ENCODE results near the gene RNF217.
"Not testable (repeated sequence)": the region's sequence is repeated elsewhere in the genome, so short reads cannot be mapped to it uniquely, and the experiment has no call there.

The RNF217 gene, protein sequence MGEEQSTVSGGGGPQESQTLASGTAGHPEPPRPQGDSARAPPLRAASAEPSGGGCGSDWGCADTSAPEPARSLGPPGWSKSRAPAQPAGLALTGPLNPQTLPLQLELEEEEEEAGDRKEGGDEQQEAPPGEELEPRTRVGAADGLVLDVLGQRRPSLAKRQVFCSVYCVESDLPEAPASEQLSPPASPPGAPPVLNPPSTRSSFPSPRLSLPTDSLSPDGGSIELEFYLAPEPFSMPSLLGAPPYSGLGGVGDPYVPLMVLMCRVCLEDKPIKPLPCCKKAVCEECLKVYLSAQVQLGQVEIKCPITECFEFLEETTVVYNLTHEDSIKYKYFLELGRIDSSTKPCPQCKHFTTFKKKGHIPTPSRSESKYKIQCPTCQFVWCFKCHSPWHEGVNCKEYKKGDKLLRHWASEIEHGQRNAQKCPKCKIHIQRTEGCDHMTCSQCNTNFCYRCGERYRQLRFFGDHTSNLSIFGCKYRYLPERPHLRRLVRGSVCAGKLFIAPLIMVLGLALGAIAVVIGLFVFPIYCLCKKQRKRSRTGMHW

DNA sequence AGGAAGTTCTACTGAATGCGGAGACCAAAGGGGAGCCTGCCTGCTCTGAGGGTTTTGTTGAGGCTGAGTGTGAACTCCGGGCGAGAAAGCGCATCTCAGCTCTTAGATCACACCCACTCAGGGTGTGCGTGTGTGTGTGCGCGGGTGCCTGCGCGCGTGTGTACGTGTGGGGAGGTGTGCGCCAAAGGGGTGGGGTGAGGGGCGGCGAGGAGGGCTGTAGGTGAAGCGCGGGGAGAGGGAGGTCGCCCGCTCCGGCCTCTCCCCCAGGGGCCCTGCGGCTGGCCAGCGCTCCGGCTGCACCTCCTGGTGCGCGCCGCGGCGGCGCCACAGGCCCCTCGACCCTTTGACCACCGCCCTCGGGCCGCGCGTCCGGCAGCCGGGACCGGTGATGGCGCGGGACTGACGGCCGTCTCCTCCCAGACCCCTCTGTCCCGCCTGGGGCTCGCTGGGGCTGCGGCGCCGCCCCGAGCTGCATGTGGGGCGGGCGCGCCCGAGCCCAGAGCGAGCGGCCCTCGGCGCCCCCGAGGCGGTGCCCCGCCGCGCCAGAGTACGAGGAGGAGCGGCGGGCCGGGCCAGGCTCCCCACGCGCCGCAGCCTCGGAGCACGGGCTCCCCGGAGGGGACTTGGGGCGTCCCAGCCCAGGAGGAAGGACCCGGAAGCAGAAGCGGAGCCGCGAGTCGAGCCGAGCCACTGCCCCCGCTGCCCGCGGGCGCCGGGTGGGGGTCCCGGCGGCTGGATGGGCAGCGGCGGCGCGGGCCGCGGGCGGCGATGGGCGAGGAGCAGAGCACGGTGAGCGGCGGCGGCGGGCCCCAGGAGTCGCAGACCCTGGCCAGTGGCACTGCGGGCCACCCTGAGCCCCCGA, at the start of gene RNF217:
TSS of gene RNF217 (plus strand) at position 661 of the 862 bp plus-strand sequence. CDS start at position 769, 108 bp downstream.
- no peak for DNase-seq (ENCODE audit: low spot score)

DNA sequence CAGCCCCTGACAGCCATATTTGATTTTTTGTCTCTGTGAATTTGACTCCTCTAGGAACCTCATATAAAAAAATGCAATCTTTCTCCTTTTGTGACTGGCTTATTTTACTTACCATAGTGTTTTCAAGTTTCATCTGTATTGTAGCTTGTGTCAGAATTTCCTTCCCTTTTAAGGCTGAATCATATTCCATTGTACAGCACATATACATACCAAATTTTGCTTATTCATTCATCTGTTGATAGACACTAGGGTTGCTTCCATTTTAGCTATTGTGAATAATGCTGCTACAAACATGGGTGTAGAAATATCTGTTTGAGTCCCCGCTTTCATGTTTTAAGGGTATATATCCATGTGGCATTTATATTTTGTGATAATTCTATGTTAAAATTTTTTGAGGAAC, 49.2 kb upstream of the RNF217 start:
- DNase-seq (ENCODE audit: low spot score): no peak

- no peak for DNase-seq (ENCODE audit: low spot score)
These were observed 44.5 kb upstream of the RNF217 start for GRCh38 chr6:124917769-124918168.

GRCh38 chr6:124919703-124920102, 42.5 kb upstream of the RNF217 start:
- DNase-seq (ENCODE audit: low spot score): not testable (repeated sequence)

- DNase-seq (ENCODE audit: low spot score): no peak
These were observed 37.9 kb upstream of the RNF217 start for GRCh38 chr6:124924333-124924759.

GRCh38 chr6:124926435-124926834, 35.8 kb upstream of the RNF217 start:
- no peak for DNase-seq (ENCODE audit: low spot score)

DNA sequence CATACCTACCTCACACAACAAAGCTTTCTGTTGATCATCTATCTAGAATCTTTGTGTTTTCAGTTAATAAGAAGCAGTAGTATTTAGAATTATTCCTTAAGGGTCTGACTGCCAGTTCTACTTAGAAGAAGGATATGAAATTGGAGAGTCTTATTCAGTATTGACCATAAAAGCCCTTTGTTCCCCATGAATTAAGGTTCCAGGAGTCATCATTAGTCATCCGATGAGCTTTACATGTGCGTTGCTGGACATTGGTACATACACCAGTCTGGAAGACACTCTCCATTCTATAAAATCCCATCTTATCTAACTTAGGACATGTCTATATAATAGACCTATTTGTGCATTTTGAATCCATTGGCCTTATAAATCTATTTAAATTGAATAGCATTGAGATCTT, 34.4 kb upstream of the RNF217 start:
- DNase-seq (ENCODE audit: low spot score): no peak

- DNase-seq (ENCODE audit: low spot score): no peak
These were observed 33.4 kb upstream of the RNF217 start for GRCh38 chr6:124928851-124929250.

- no peak for DNase-seq (ENCODE audit: low spot score)
These were observed 24.6 kb upstream of the RNF217 start for GRCh38 chr6:124937645-124938044.

DNA sequence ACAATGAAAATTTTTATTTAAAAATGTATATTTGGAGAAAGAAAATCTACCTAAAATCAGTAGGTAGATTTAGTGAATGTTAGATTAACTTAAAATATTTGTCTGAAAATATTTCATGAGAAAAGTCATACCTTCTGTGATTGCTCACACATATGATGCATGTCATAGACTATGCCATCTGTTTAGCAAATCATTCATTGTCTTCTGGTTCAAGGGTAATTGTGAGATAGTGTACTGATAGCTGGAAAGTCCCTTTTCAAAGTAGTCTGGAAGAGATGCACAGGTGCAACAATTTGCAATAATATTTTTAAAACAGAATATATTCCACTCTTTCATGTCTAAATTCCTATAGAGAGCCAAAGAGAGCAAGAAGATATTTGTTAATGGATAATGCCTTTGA, 21.0 kb upstream of the RNF217 start:
- no peak for DNase-seq (ENCODE audit: low spot score)

DNA sequence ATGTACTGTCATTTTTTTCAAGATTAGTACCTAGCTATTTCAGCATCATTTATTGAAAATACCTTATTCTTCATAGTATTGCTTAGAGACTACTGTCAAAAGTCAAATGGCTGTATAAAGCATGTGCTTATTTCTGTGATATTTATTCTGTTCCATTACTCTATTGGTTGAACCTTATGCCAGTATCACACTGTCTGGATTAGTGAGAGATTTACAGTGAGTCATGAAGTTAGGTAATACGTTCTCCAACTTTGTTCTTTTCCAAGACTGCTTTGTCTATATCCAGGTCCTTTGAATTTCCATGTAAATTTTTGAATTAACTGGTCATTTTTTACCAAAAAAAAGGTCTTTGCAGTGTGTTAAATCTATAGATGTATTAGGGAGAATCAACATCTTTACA, 18.6 kb upstream of the RNF217 start:
- DNase-seq (ENCODE audit: low spot score): no peak

- no peak for DNase-seq (ENCODE audit: low spot score)
These were observed 14.2 kb upstream of the RNF217 start for GRCh38 chr6:124947971-124948451.

DNA sequence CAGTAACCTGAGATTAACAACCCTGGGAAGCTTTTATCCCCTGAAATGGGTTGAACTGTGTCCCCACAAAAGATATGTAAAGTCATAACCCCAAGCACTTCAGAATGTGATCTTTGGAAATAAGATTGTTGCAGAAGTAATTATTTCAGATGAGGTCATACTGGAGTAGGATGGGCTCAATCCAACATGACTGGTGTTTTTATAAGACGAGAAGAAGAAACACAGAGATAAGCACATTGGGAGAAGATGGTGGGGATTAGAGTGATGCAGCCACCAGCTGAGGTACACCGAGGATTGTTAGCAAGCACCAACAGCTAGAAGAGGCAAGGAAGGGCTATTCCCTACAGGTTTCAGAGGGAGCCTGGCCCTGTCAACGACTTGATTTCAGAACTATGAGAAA, 12.5 kb upstream of the RNF217 start:
- DNase-seq (ENCODE audit: low spot score): no peak

- no peak for DNase-seq (ENCODE audit: low spot score)
These were observed 8.4 kb upstream of the RNF217 start for GRCh38 chr6:124953808-124954207.

DNA sequence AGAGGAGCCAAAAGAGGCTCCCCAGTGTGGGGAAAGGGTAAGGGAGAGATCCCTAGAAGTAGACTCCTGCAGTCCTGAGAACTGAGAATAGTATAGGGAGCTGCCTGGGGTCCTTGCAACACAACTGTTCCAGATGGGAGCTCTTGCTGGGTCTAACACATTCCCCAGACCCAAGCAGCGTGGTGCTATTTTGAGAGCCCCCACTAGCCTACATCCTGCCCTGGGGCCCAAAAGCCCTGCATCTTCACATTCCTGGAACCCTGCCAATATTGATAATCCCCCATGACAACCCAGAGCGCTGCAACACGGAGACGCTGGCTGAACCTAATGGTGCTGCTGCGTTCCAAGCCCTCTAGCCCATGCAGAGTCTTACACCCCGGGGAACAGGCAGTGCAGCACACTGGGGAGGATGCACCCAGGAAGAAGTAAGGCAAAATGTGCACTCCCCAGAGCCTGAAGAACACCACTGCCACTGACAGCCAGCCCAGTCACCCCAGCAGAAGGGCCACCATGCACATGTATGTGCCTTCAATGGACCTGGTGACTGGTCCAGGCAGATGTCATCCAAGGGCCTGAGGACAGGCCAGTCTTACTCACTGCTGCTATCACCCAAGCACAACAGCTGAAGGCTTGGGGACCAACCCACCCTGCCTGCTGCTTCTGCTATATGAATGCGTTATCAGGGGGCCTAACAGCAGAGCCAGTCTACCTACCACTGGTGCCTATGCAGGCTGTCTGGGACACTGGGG, 7.0 kb upstream of the RNF217 start:
- no peak for DNase-seq (ENCODE audit: low spot score)

DNA sequence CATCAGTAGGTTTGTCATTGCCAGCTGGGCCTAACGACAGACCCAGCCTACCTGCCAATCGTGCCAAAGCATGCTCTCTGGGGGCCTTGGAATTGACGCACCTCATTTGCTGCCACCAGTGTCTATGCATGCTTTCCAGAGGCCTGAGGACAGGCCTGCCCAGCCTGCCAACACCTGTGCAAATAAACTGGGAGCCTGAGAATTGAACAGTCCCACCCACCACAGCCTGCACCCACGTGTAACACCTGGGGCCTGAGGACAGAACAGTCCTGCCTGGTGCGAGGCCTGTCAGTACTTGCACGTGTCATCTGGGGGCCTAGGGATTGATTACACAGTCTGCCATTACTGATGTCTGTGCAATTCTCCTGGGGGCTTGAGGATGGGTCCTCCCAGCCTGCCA, 6.2 kb upstream of the RNF217 start:
- no peak for DNase-seq (ENCODE audit: low spot score)

GRCh38 chr6:124958149-124958548, 4.1 kb upstream of the RNF217 start:
- no peak for DNase-seq (ENCODE audit: low spot score)

GRCh38 chr6:124958759-124959354, 3.4 kb upstream of the RNF217 start:
- DNase-seq (ENCODE audit: low spot score): no peak

DNA sequence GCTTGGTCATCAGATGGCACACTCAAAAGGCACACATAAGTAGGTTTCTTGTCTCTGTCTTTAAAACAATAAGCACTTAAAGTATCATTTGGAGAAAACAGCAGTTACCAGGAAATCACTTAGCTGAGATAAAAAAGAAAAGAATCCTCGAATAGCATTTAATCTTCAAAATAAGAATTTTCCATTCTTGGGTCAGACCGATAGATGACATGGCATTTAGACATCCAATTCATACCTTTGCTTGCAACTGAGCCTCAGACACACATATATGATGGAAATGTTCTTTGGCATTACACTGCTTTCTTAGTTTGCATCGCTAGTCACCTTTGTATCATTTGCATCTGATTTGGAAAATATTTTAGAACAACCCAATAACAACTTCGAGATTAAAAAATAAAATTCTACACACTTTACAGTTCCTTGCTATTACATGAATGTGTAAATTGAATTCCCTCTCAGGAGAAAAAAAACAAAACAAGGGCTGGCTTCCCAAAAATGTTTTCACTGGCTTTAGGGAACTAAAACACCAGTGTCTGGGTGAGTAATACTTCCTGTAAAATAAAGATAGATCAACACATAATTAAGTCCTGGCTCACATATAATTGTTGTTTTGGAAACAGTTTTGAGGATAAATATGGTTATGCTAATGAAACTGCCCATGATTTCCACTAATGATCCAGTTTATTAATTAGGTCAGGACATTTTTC, 1.3 kb upstream of the RNF217 start:
- DNase-seq (ENCODE audit: low spot score): no peak

GRCh38 chr6:124961464-124961776, 817 bp upstream of the RNF217 start:
- DNase-seq (ENCODE audit: low spot score): no peak

Measured in CD4-positive, alpha-beta T cell treated with Interleukin-15 for 4 hours (primary cell).